ENCODE measurements around the gene ANKMY1. TPM values are rescaled to one million over a fixed set of nuclear protein-coding genes. Genes with fewer than 3 reads are reported as not detected.

The ANKMY1 gene
- total and polyA plus RNA-seq, 2 of the 13 experiments (the other 11 are each of a cell fraction or from before 2014, with no cell fraction given) = 11.7 to 18.8 TPM

DNA sequence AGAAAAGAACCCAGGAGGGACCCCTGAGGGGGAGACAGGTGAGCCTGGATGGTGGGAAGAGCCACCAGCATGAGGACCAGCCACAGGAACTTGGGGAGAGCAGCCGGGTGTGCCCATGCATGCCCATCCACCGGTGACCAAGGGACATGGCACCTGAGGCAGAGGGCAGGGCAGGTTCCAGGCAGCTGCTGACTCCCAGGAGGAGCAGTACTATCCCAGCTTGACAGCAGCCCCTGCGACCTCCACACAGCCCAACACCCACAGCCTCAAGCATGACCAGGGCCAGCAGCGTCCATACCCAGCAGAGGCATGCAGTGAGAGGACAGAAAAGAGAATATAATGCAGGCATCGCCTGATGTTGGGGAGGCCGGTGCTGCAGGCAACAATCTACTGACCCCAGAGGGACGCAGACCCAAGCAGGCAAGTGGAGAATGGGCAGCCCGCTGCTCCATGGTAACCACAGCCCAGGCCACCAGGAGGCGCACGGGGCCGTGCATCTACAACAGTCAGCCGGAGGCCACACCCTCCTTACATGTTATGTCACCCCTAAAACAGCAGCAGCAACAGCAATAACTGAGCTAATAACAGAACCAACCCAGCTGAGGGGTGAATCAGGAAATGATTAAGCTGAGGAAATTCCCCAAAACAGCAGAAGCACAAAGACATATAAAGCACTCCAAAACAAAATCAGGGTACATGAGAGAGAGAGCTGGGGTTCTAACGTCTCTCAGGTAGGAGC lies 44.1 kb downstream of the ANKMY1 start (continued):
- TF ChIP-seq TP53 (CRISPR knock-in tag; conservative IDR thresholded peaks at IDR 0.05) (no peak), SNAI1 (CRISPR knock-in tag; IDR thresholded peaks at IDR 0.05; ENCODE audit: borderline replicate concordance) (no peak), HNRNPL (IDR thresholded peaks at IDR 0.05; ENCODE audit: low read depth, low read length) (no peak), ZNF543 (CRISPR knock-in tag; IDR thresholded peaks at IDR 0.05) (no peak), ZKSCAN8 (CRISPR knock-in tag; IDR thresholded peaks at IDR 0.05; ENCODE audit: borderline replicate concordance) (peak; percentile 57; the same call in 1 of the 2 replicates), RFXAP (CRISPR knock-in tag; IDR thresholded peaks at IDR 0.05; ENCODE audit: borderline replicate concordance) (no peak; the same call in 1 of the 2 replicates), ZNF841 (CRISPR knock-in tag; IDR thresholded peaks at IDR 0.05; ENCODE audit: borderline replicate concordance) (no peak), NFE2L2 (IDR thresholded peaks at IDR 0.05; ENCODE audit: low read length) (no peak), HCFC1 (IDR thresholded peaks at IDR 0.05; ENCODE audit: low read depth, low read length) (no peak), ZNF619 (CRISPR knock-in tag; IDR thresholded peaks at IDR 0.05) (0 out of 2 replicates have a peak, but pooled peaks have one; percentile 76), ZBTB20 (CRISPR knock-in tag; IDR thresholded peaks at IDR 0.05; ENCODE audit: borderline replicate concordance, low read depth) (peak; percentile 32; the same call in 1 of the 2 replicates), RORA (CRISPR knock-in tag; IDR thresholded peaks at IDR 0.05) (no peak), FOXK1 (CRISPR knock-in tag; IDR thresholded peaks at IDR 0.05; ENCODE audit: borderline replicate concordance, low read depth) (peak; percentile 42; the same call in 1 of the 2 replicates)
- TF ChIP-seq, protein P1, sequence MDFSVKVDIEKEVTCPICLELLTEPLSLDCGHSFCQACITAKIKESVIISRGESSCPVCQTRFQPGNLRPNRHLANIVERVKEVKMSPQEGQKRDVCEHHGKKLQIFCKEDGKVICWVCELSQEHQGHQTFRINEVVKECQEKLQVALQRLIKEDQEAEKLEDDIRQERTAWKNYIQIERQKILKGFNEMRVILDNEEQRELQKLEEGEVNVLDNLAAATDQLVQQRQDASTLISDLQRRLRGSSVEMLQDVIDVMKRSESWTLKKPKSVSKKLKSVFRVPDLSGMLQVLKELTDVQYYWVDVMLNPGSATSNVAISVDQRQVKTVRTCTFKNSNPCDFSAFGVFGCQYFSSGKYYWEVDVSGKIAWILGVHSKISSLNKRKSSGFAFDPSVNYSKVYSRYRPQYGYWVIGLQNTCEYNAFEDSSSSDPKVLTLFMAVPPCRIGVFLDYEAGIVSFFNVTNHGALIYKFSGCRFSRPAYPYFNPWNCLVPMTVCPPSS (IDR thresholded peaks at IDR 0.05) = no peak
- TF ChIP-seq, protein P2, sequence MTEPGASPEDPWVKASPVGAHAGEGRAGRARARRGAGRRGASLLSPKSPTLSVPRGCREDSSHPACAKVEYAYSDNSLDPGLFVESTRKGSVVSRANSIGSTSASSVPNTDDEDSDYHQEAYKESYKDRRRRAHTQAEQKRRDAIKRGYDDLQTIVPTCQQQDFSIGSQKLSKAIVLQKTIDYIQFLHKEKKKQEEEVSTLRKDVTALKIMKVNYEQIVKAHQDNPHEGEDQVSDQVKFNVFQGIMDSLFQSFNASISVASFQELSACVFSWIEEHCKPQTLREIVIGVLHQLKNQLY (CRISPR knock-in tag; IDR thresholded peaks at IDR 0.05) = no peak
- TF ChIP-seq, protein P3, sequence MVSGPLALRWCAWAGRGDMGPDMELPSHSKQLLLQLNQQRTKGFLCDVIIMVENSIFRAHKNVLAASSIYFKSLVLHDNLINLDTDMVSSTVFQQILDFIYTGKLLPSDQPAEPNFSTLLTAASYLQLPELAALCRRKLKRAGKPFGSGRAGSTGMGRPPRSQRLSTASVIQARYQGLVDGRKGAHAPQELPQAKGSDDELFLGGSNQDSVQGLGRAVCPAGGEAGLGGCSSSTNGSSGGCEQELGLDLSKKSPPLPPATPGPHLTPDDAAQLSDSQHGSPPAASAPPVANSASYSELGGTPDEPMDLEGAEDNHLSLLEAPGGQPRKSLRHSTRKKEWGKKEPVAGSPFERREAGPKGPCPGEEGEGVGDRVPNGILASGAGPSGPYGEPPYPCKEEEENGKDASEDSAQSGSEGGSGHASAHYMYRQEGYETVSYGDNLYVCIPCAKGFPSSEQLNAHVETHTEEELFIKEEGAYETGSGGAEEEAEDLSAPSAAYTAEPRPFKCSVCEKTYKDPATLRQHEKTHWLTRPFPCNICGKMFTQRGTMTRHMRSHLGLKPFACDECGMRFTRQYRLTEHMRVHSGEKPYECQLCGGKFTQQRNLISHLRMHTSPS (CRISPR knock-in tag; IDR thresholded peaks at IDR 0.05; ENCODE audit: low read depth) = 0 out of 2 replicates have a peak, but pooled peaks have one; percentile 7
- TF ChIP-seq, protein P4, sequence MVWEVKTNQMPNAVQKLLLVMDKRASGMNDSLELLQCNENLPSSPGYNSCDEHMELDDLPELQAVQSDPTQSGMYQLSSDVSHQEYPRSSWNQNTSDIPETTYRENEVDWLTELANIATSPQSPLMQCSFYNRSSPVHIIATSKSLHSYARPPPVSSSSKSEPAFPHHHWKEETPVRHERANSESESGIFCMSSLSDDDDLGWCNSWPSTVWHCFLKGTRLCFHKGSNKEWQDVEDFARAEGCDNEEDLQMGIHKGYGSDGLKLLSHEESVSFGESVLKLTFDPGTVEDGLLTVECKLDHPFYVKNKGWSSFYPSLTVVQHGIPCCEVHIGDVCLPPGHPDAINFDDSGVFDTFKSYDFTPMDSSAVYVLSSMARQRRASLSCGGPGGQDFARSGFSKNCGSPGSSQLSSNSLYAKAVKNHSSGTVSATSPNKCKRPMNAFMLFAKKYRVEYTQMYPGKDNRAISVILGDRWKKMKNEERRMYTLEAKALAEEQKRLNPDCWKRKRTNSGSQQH (CRISPR knock-in tag; IDR thresholded peaks at IDR 0.05; ENCODE audit: low read depth) = no peak
- TF ChIP-seq, protein P5, sequence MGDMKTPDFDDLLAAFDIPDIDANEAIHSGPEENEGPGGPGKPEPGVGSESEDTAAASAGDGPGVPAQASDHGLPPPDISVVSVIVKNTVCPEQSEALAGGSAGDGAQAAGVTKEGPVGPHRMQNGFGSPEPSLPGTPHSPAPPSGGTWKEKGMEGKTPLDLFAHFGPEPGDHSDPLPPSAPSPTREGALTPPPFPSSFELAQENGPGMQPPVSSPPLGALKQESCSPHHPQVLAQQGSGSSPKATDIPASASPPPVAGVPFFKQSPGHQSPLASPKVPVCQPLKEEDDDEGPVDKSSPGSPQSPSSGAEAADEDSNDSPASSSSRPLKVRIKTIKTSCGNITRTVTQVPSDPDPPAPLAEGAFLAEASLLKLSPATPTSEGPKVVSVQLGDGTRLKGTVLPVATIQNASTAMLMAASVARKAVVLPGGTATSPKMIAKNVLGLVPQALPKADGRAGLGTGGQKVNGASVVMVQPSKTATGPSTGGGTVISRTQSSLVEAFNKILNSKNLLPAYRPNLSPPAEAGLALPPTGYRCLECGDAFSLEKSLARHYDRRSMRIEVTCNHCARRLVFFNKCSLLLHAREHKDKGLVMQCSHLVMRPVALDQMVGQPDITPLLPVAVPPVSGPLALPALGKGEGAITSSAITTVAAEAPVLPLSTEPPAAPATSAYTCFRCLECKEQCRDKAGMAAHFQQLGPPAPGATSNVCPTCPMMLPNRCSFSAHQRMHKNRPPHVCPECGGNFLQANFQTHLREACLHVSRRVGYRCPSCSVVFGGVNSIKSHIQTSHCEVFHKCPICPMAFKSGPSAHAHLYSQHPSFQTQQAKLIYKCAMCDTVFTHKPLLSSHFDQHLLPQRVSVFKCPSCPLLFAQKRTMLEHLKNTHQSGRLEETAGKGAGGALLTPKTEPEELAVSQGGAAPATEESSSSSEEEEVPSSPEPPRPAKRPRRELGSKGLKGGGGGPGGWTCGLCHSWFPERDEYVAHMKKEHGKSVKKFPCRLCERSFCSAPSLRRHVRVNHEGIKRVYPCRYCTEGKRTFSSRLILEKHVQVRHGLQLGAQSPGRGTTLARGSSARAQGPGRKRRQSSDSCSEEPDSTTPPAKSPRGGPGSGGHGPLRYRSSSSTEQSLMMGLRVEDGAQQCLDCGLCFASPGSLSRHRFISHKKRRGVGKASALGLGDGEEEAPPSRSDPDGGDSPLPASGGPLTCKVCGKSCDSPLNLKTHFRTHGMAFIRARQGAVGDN (CRISPR knock-in tag; IDR thresholded peaks at IDR 0.05) = peak; percentile 59

Measured in HepG2 (cell line).